SJCRH30 (cell line): ENCODE results near the gene QARS1. TPM values are rescaled to one million over a fixed set of nuclear protein-coding genes. Genes with fewer than 3 reads are reported as not detected.

Experiments used
- DNase-seq, 2 experiments: peaks; one replicate each; pipeline ENCODE4 v3.0.0-alpha.2; 2015 to 2020
- H3K27ac ChIP-seq: fragments of 250-450 bp; sonication (Bioruptor Pico); 2 replicates; pipeline ENCODE4 v1.5.1; 2020; ENCODE audit warnings: mild to moderate bottlenecking, moderate library complexity
- H3K27me3 ChIP-seq: fragments of 250-450 bp; sonication (Bioruptor Pico); 2 replicates; pipeline ENCODE4 v1.5.1; 2020; ENCODE audit warnings: mild to moderate bottlenecking, moderate library complexity
- H3K36me3 ChIP-seq: fragments of 250-450 bp; sonication (Bioruptor Pico); 2 replicates; pipeline ENCODE4 v1.5.1; 2020; ENCODE audit warnings: mild to moderate bottlenecking, moderate library complexity
- H3K4me1 ChIP-seq: fragments of 250-450 bp; sonication (Bioruptor Pico); 2 replicates; pipeline ENCODE4 v1.5.1; 2020; ENCODE audit warnings: mild to moderate bottlenecking, moderate library complexity
- H3K4me3 ChIP-seq: fragments of 250-450 bp; sonication (Bioruptor Pico); 2 replicates; pipeline ENCODE4 v1.5.1; 2020; ENCODE audit warnings: mild to moderate bottlenecking, moderate library complexity
- H3K9me3 ChIP-seq: fragments of 250-450 bp; sonication (Bioruptor Pico); replicated peaks from 2 replicates; pipeline ENCODE4 v1.5.1; 2020; ENCODE audit warnings: mild to moderate bottlenecking, moderate library complexity
- total RNA-seq: library from RNA; depleted of rRNA; stranded (reverse); fragments of >200 nt; shearing (Covaris generic); gene quantifications from 2 replicates; pipeline ENCODE4 v1.2.3, GENCODE V29; 2014; rRNA removed

QARS1 gene
- total RNA-seq = 192 TPM in 2 replicates

DNA sequence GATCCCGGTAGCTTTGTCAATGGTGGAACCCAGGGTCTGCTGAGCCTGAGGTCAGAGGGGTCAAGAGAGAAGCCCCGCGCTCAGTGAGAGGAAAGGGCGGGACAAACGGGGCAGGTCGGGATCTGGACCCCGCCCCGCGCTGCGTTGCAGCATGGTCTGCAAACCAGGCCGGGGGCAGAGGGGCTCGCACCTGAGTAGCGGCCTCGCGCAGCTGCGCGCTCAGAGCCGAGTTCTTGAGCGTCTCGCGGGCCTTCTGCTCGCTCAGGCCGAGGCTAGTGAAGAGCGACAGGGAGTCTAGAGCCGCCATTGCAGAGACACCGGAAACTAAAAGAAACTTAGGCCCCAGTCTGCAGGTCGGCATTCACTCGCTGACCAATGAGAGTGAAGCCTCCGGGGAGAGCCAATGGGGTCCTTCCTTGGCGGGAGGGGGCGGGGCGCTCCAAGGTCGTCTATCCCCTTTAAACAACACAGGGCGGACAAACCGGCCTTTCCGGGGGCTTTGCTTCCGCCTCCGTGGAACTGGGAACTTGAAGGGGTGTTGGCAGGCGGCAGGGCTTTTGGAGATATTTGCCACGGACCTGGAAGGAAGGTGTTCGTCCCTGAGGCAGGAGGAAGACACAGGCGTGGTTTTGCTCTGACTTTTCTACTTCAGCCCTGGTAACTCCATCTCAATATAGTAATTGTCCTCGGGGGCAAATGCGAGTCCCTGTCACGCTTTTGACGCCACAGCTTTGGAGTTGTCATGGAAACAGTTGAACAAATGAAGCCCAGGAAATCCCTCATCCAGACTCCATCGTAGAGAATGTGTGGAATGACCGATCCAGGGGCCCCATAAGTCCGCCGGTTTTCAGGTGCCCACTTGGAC is at the start of gene QARS1:
Gene QARS1, minus strand, starts transcription at position 331 of the 865 bp plus-strand sequence. Its CDS starts 24 bp downstream, at position 307.
- Histone ChIP-seq H3K27me3 (no peaks in the 10 kb centered on the region), H3K4me1 (0 out of 2 replicates have a peak, but pooled peaks cover 2% of the 10 kb centered on the region), H3K4me3 (peak within 1 kb of the TSS; percentile 77), H3K27ac (peak within 1 kb of the TSS; percentile 61), H3K36me3 (peaks cover 24% of the 10 kb centered on the region), H3K9me3 (no peaks in the 10 kb centered on the region)
- peak; percentile 95 to 97 for DNase-seq

DNA sequence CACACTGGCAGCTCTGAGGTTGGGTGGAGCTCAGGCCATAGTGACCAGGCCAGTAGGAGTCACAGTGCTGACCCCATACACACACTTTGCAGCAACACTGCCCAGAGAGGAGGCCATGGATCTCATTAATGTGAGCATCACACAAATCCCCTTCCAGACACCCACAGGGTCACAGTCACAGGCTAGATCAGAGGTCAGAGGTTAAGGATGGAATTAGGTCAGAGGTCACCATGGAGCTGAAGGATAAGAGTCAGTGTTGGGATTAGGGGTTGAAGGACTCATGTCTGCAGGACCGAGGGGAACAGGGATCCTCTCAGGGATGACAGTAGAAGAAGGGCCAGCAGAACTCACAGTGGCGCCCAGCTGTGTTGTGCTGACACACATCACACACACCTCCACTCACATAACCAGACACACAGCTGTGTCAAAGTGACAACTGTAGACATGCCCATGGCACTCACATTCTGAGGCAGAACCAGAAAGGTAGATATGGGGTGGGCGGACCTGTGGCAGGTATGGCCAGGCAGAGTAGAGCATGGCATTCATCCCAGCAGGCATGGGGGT is 48.9 kb upstream of the QARS1 start:
- no peaks in the 10 kb centered on the region for H3K9me3 ChIP-seq
- no peaks in the 10 kb centered on the region for H3K36me3 ChIP-seq
- DNase-seq = no peak
- peaks cover 11% of the 10 kb centered on the region for H3K4me1 ChIP-seq
- H3K27me3 ChIP-seq = no peaks in the 10 kb centered on the region
- H3K4me3 ChIP-seq = no peak overlapping the region
- H3K27ac ChIP-seq = no peak overlapping the region

DNA sequence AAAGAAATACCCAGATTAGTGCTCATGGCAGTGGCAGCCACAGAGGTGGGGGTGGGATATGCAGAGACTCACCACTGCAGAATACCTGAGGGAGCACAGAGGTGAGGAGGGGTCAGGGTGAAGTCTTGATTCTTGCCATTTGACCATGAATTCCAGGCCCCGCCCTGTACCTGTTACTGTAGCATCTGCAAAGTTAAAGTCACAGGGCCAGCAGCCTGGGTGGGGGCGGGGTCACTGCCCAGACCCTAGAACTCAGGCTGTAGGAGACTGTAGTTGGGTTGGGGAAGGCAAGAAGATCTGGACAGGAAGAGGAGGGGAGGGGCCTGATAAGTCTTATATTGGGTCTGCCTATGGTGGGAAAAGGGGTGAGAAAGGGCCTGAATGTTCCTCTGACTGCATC is 47.1 kb upstream of the QARS1 start:
- no peaks in the 10 kb centered on the region for H3K36me3 ChIP-seq
- peaks cover 1% of the 10 kb centered on the region; the same call in 1 of the 2 replicates for H3K4me1 ChIP-seq
- H3K9me3 ChIP-seq = no peaks in the 10 kb centered on the region
- no peak for DNase-seq
- no peak overlapping the region for H3K4me3 ChIP-seq
- no peak overlapping the region for H3K27ac ChIP-seq
- H3K27me3 ChIP-seq = no peaks in the 10 kb centered on the region

DNA sequence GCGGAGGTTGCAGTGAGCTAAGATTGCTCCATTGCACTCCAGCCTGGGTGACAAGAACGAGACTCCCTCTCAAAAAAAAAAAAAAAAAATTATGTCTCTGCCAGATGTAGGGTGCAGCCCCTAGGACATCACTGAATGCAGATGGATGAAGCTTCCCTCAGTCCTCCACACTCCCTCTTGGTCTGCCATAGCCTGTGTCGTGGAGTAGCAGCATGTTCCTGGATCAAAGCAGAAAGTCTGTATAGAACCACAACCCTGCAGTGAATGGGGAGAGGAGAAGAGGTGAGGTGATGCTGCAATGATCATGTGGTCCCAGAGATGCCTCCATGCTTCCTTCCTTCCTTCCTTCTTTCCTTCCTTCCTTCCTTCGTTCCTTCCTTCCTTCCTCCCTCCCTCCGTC is 43.6 kb upstream of the QARS1 start:
- H3K27ac ChIP-seq = no peak overlapping the region
- no peaks in the 10 kb centered on the region for H3K4me1 ChIP-seq
- H3K36me3 ChIP-seq = no peaks in the 10 kb centered on the region
- H3K4me3 ChIP-seq = no peak overlapping the region
- no peak for DNase-seq
- H3K27me3 ChIP-seq = no peaks in the 10 kb centered on the region
- no peaks in the 10 kb centered on the region for H3K9me3 ChIP-seq

DNA sequence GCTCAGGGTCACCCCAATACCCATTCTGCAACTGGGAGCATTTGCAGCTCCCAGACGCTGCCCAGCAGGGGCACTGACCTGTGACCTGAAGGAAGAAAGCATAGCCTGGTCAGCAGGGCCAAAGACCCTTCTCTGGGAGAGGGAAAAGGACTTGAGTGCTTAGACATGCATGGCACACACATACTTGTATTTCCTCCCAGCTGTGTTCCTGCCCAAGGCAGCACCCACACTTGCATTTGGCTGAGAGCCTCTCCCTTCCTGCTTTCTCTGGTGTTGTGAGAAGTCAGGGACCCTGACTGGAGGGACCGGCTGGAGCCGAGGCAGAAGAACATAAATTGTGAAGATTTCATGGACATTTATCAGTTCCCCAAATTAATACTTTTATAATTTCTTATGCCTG is 35.5 kb upstream of the QARS1 start:
- Histone ChIP-seq H3K27ac (no peak overlapping the region), H3K9me3 (no peaks in the 10 kb centered on the region), H3K27me3 (no peaks in the 10 kb centered on the region), H3K4me1 (no peaks in the 10 kb centered on the region), H3K36me3 (no peaks in the 10 kb centered on the region), H3K4me3 (no peak overlapping the region)
- no peak for DNase-seq

DNA sequence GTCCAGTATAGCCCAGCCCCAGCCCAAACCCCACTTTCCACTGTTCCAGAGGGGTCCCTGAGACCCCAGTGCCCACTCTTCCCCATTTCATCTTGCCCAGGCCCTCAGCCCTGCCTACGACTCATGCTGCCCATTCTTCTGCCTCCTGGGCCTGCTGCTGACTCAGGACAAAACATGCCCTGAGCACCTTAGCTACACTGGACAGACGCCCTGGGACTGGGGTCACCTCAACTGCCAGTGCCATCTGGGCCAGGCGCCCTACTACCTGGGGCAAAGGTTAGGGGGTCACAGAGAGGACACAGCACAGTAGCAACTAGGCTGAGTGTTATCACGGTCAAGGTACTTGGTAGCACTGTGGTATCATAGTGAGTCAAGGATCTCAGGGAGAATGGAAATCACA is 30.9 kb upstream of the QARS1 start:
- Histone ChIP-seq H3K4me1 (no peaks in the 10 kb centered on the region; the same call in 1 of the 2 replicates), H3K36me3 (no peaks in the 10 kb centered on the region), H3K27ac (no peak overlapping the region), H3K27me3 (no peaks in the 10 kb centered on the region), H3K4me3 (no peak overlapping the region), H3K9me3 (no peaks in the 10 kb centered on the region)
- DNase-seq = no peak

DNA sequence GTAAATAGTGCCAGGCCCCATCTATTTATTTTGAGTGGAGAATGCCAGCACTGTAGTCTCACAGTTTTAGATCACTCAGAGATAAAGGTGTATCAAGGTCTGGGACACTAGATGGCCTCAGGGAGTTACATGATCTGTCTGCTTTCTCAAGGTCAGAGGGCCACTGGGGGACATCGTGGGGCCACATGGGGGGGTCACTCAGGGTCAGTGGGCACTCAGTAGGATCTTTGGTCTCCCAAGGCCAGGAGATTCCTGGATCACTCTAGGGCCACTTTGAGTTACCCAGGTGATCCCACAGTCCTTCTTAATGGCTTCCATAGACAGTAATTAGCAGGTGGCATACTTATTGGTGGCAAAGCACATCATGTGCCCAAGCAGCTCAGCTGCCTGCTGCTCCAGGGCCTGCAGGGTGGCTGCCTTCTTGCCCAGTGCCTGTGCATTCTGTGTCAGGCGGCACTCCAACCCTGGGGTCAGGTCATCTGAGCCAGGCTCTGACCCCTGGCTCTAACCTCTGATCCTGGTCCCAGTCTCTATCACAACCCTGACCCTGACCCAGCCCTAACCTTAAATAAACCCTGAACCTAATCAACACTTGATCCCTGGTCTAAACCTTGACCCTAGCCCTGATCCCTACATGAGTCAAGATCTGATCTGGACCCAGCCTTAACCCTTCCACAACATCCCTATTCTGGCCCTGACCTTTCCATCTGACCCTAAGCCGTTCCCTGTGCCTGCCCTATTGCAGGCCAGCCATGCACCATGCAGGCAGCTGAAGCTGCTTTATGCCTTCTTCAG is 30.1 kb upstream of the QARS1 start:
- Histone ChIP-seq H3K36me3 (no peaks in the 10 kb centered on the region), H3K4me3 (no peak overlapping the region; the same call in 1 of the 2 replicates), H3K27me3 (no peaks in the 10 kb centered on the region), H3K4me1 (no peaks in the 10 kb centered on the region; the same call in 1 of the 2 replicates), H3K27ac (no peak overlapping the region), H3K9me3 (no peaks in the 10 kb centered on the region)
- no peak for DNase-seq

DNA sequence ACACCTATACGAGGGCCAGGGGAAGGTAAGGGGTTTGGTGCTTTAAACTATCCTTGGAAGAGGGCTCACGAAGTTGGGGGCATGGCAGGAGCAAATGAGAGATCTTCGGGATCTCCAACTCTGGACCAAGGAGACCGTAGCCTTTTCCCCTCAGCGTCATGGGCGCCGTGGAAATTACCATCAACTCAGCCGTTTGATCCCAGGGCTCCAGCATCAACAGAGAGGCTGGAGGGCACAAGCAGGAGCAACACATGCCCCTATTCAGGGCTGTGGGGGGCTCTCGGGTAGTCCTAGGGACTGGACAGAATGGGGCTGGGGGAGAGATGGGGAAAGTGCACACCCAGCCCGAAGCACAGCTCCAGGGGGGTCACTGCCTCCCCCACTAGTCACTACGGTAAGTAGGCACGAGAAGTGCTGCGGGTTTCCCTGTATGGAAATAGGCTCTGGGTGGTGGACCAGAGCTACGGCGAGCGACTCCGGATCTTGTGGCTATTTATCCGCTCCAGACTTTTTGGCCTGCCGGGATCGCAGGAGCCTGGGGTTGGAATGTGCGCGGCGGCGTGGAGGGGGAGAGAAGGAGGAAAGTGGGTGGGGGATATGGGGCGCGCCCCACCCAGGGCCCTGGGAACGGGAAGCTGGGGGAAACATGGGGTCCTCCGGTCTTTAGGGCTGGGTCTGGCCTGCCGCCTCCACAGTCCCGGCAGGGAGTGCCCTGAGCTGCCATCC is 28.8 kb upstream of the QARS1 start:
- peak overlapping the region; percentile 55 for H3K27ac ChIP-seq
- H3K36me3 ChIP-seq = no peaks in the 10 kb centered on the region
- H3K4me3 ChIP-seq = peak overlapping the region; percentile 65
- H3K9me3 ChIP-seq = no peaks in the 10 kb centered on the region
- H3K27me3 ChIP-seq = no peaks in the 10 kb centered on the region
- DNase-seq = peak; percentile 86 to 88
- no peaks in the 10 kb centered on the region; the same call in 1 of the 2 replicates for H3K4me1 ChIP-seq

DNA sequence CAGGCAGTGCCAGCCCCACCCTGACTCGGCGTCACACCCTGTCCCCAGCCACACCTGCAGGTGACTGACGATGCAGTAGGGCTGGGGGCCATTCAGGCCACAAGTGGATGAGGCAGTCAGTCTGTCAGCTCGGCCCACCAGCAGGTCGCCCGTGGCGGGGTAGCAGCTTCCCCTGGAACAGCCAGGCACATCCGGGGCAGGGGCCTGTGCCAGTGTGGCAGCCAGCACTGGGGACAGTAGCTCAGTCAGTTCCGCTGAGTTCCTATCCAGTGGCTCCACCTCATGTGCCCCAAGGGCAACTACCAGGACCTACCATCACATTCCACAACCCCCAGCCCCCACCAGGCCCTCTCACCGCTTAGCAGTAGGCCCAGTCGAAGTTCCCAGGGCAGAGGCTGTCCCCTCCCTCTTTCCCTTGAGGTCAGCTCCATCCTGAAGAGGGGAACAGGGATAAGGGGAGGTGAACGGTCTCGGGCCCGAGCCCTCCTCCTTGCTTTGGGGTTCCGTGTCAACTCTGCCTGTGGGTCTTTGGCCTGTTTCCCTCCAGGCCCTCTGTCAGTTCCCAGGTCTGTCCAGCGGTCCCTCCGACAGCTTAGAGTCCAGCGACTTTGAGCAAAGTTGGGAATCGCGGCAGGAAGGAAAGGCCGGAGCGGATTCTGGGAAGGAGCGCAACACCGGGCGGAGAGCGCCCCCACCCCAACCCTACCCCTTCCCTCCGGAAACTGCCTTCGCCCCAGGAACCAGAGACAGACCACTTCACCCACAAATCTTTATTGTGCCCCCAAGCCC is 28.1 kb upstream of the QARS1 start, which contains the start of gene LAMB2:
Gene LAMB2, minus strand, starts transcription at position 614 of the 789 bp plus-strand sequence. Its CDS starts 183 bp downstream, at position 431.
- Histone ChIP-seq H3K4me3 (peak within 1 kb of the TSS; percentile 65), H3K27me3 (no peaks in the 10 kb centered on the region), H3K36me3 (no peaks in the 10 kb centered on the region), H3K9me3 (no peaks in the 10 kb centered on the region), H3K4me1 (no peaks in the 10 kb centered on the region; the same call in 1 of the 2 replicates), H3K27ac (peak within 1 kb of the TSS; percentile 55)
- peak; percentile 76 to 82 for DNase-seq

DNA sequence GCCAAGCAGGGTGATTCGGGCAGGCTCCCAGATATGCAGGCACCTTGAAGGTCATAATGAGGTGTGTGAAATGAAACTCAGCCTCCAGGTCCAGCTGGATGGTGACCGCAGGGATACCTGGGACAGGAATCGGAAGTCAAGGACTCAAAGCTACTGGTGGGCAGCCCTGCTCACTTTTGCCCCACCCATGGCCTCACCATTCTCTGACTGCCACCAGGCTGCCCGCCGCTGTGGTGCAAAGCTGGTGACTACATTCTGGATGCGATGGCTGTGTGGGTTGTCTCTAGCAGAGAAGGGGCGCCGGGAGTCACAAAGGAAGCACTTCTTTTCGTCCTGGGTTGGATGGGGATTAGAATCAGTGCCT is 27.5 kb upstream of the QARS1 start:
- H3K27me3 ChIP-seq = no peaks in the 10 kb centered on the region
- no peaks in the 10 kb centered on the region for H3K36me3 ChIP-seq
- peak overlapping the region; percentile 55; the same call in 1 of the 2 replicates for H3K27ac ChIP-seq
- no peak for DNase-seq
- peak overlapping the region; percentile 65 for H3K4me3 ChIP-seq
- no peaks in the 10 kb centered on the region; the same call in 1 of the 2 replicates for H3K4me1 ChIP-seq
- H3K9me3 ChIP-seq = no peaks in the 10 kb centered on the region

DNA sequence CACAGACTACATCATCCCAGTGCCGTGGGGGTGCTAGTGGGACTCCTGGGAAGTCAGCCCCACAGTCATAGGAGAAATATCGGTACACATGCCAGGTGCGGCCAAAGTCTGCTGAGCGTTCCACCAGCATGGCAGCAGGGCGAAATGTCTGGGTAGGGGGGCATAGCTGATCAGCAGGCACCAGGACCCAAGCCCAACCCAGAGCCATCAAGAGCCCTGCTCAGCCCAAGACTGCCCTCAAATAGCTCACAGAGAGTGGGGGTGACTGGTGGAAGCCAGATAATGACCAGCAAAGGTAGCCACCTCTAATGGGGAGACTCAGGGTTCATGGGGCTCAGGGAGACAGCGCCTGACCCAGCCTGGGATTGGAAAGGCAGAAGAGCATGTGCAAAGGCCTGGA is 27.0 kb upstream of the QARS1 start:
- Histone ChIP-seq H3K27me3 (no peaks in the 10 kb centered on the region), H3K4me3 (no peak overlapping the region), H3K36me3 (no peaks in the 10 kb centered on the region), H3K9me3 (no peaks in the 10 kb centered on the region), H3K4me1 (no peaks in the 10 kb centered on the region; the same call in 1 of the 2 replicates), H3K27ac (no peak overlapping the region)
- DNase-seq = no peak

DNA sequence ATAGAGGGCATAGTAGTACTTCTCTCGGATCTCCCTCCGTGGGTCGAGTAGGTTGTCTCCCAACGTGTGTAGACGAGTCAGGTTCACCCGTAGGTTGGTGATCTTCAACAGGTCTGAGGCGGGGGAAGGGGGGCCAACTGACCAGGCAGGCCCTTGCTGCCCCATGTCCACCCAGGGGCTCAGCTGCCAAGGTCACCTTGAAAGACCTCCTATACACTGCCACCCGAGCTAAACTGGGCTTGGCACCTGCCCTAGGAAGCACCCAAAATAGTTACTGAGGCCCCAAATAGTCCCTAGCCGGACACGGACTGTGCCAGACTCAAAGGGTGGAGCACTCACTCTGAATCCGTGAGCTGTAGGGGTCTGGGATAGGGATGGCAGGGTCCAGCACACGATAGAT is 26.5 kb upstream of the QARS1 start:
- no peak for DNase-seq
- Histone ChIP-seq H3K36me3 (no peaks in the 10 kb centered on the region), H3K9me3 (no peaks in the 10 kb centered on the region), H3K27ac (no peak overlapping the region), H3K4me1 (no peaks in the 10 kb centered on the region; the same call in 1 of the 2 replicates), H3K27me3 (no peaks in the 10 kb centered on the region), H3K4me3 (no peak overlapping the region)

DNA sequence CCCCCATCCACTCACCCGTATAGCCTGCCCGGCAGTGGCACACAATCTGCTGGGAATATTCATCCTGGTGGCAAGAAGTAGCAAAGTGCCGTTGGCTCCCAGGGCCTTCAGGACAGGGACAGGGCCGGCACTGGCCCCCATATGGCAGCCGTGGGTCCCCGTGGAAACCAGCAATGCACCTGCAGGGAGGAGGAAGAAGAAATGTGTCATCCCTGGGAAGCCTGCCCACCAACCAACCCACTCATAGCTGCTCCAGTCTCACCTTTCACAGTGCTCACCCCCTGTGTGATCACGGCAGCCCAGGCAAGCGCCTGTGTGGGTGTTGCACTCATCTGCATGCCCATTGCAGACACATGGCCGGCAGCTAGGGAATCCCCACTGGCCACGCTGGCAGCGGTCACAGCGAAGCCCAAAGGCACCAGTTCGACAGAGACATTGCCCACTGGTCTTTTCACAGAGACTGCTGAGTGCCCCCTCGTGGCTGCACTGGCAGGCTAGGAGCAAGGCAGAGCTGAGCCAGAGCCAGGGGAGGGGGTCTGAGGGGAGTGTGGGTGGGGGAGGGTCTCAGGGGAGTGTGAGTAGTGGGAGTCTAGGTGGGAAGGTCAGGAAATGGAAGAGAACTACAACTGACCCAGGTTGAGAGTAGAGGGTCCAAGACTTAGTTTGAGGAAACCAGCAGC is 20.6 kb upstream of the QARS1 start:
- H3K4me3 ChIP-seq = no peak overlapping the region
- H3K36me3 ChIP-seq = no peaks in the 10 kb centered on the region
- no peak overlapping the region for H3K27ac ChIP-seq
- no peaks in the 10 kb centered on the region for H3K4me1 ChIP-seq
- no peaks in the 10 kb centered on the region for H3K27me3 ChIP-seq
- H3K9me3 ChIP-seq = no peaks in the 10 kb centered on the region
- no peak for DNase-seq
